HCT116 (cell line): ENCODE measurements around the gene EEF1AKMT2. TPM values are rescaled to one million over a fixed set of nuclear protein-coding genes. Genes with fewer than 3 reads are reported as not detected.
"Not testable (repeated sequence)": the region's sequence is repeated elsewhere in the genome, so short reads cannot be mapped to it uniquely, and the experiment has no call there.

Experiments
- ATAC-seq: fragments of 200-7000 bp; cut with Tn5 transposase; 2 replicates; pipeline ENCODE4 v1.9.1; 2020; ENCODE audit warnings: mild to moderate bottlenecking, moderate library complexity
- BruUV-seq: library from RNA; stranded (reverse); fragments of 400-500 nt; replicated peaks from 2 replicates; lab custom pipeline; 2021; lab: Mats Ljungman, UMichigan
- CTCF ChIA-PET: fragments of 300-600 bp; sonication (Branson Sonifier 250); formaldehyde crosslinking; loops from one replicate; lab custom pipeline; 2021; ENCODE audit warnings: antibody characterized with exemption; lab: Charles Lee
- POLR2A ChIA-PET: fragments of 300-600, 350-600 bp; sonication (Branson Sonifier 250); formaldehyde crosslinking; loops from one replicate; lab custom pipeline; 2021; ENCODE audit warnings: antibody characterized with exemption; lab: Charles Lee
- RAD21 ChIA-PET, 2 experiments: fragments of 300-600 bp; sonication (Branson Sonifier 250); formaldehyde crosslinking; loops; one replicate each; lab custom pipeline; 2023; ENCODE audit warnings: low total read pairs in 2 of 2; ENCODE audit not compliant: uncharacterized antibody in 2 of 2, unreplicated experiment in 2 of 2, low non-redundant PET in 1 of 2; lab: Charles Lee
- DNase-seq: peaks from one replicate; pipeline ENCODE4 v3.0.0-alpha.2; 2010; ENCODE audit warnings: low read depth, low spot score
- H2AFZ ChIP-seq: fragments of 200-600 bp; shearing (Covaris generic), sonication (generic); 2 replicates; pipeline ENCODE4 v1.6.1; 2017; ENCODE audit warnings: low read depth, mixed run types, mixed read lengths, antibody characterized with exemption, low read length; ENCODE audit not compliant: poor library complexity, severe bottlenecking
- H3K27ac ChIP-seq: 2 replicates; pipeline ENCODE4 v1.5.1; 2012; ENCODE audit warnings: low read depth, low read length
- H3K27me3 ChIP-seq: fragments of 200-600 bp; sonication (generic); 2 replicates; pipeline ENCODE4 v1.6.1; 2016; ENCODE audit warnings: mixed run types, low read length, mixed read lengths; ENCODE audit not compliant: insufficient read depth
- H3K36me3 ChIP-seq, 2 experiments: fragments of 200-500 bp in 1 of 2; fragments of 200-600 bp in 1 of 2; sonication (Bioruptor generic) in 1 of 2; sonication (generic) in 1 of 2; 2 replicates each; pipeline versions ENCODE4 v1.5.1 to v1.6.1; 2014 to 2016; ENCODE audit warnings: low read length in 2 of 2, inconsistent platforms in 1 of 2, mixed read lengths in 1 of 2, mixed run types in 1 of 2; ENCODE audit not compliant: insufficient read depth in 2 of 2, control insufficient read depth in 1 of 2
- H3K4me1 ChIP-seq, 2 experiments: fragments of 200-600 bp in 1 of 2; sonication (generic) in 1 of 2; 2 replicates each; pipeline versions ENCODE4 v1.5.1 to v1.6.1; 2012 to 2017; ENCODE audit warnings: low read length in 2 of 2, inconsistent platforms in 1 of 2, mild to moderate bottlenecking in 1 of 2, mixed read lengths in 1 of 2, mixed run types in 1 of 2, moderate library complexity in 1 of 2; ENCODE audit not compliant: insufficient read depth in 2 of 2, control insufficient read depth in 1 of 2
- H3K4me2 ChIP-seq: fragments of 200-600 bp; sonication (generic); 2 replicates; pipeline ENCODE4 v1.6.1; 2017; ENCODE audit warnings: mixed run types, low read length, mixed read lengths
- H3K4me3 ChIP-seq, 2 experiments: fragments of 200-600 bp in 1 of 2; sonication (generic) in 1 of 2; replicated peaks in 1 of 2; 2 replicates each; pipeline ENCODE4 v1.5.1; 2011 to 2016; ENCODE audit warnings: low read length in 2 of 2, control low read depth in 1 of 2, low read depth in 1 of 2, mild to moderate bottlenecking in 1 of 2, mixed read lengths in 1 of 2, mixed run types in 1 of 2
- H3K79me2 ChIP-seq: fragments of 200-600 bp; sonication (generic); 2 replicates; pipeline ENCODE4 v1.6.1; 2017; ENCODE audit warnings: mild to moderate bottlenecking, mixed run types, low read length, moderate library complexity, mixed read lengths; ENCODE audit not compliant: insufficient read depth
- H3K9ac ChIP-seq: fragments of 200-600 bp; sonication (generic); 2 replicates; pipeline ENCODE4 v1.6.1; 2016; ENCODE audit warnings: low read length, mixed read lengths
- H3K9me2 ChIP-seq: fragments of 200-600 bp; sonication (generic), shearing (Covaris generic); 2 replicates; pipeline ENCODE4 v1.6.1; 2017; ENCODE audit warnings: mixed run types, mild to moderate bottlenecking, moderate library complexity; ENCODE audit not compliant: insufficient read depth
- H3K9me3 ChIP-seq, 2 experiments: fragments of 200-500 bp in 1 of 2; fragments of 200-600 bp in 1 of 2; sonication (Bioruptor generic) in 1 of 2; sonication (generic) in 1 of 2; 2 replicates each; pipeline ENCODE4 v1.6.1; 2014 to 2017; ENCODE audit warnings: low read length in 2 of 2, mixed read lengths in 2 of 2, inconsistent platforms in 1 of 2, low read depth in 1 of 2, mild to moderate bottlenecking in 1 of 2, mixed run types in 1 of 2, moderate library complexity in 1 of 2; ENCODE audit not compliant: control insufficient read depth in 1 of 2, insufficient read depth in 1 of 2
- H4K20me1 ChIP-seq: fragments of 200-600 bp; sonication (generic), shearing (Covaris generic); 2 replicates; pipeline ENCODE4 v1.6.1; 2017; ENCODE audit warnings: mixed run types, mild to moderate bottlenecking, moderate library complexity; ENCODE audit not compliant: insufficient read depth
- EZH2 ChIP-seq: fragments of 200-600 bp; sonication (generic); IDR thresholded peaks from 2 replicates; pipeline ENCODE4 v1.6.1; 2017; ENCODE audit warnings: antibody characterized with exemption, mixed run types
- EZH2phosphoT487 ChIP-seq: fragments of 200-600 bp; IDR thresholded peaks from 2 replicates; pipeline ENCODE4 v1.6.1; 2018; ENCODE audit warnings: antibody characterized with exemption, borderline replicate concordance
- ZFX ChIP-seq: fragments of 450-650 bp; IDR thresholded peaks from 2 replicates; pipeline ENCODE4 v1.6.1; 2017
- intact Hi-C: fragments of 100-400 bp; cut with micrococcal nuclease; formaldehyde crosslinking; loops from 2 replicates; pipeline ENCODE4 v1.10.0; 2022
- total RNA-seq: library from RNA; stranded (reverse); gene quantifications from one replicate; pipeline ENCODE4 v1.2.1, GENCODE V29; 2021; ENCODE audit not compliant: unreplicated experiment

EEF1AKMT2 gene
- total RNA-seq, 1 experiment from 2014 or later = 39.6 TPM

- CTCF ChIA-PET = interaction anchor here (1.5 to 2.1 kb wide), 2 partner anchors 80 to 295 kb away, joined by 3 to 13 read pairs; no protein-coding TSS in a partner anchor
- Histone ChIP-seq H2AFZ (no peak overlapping the region), H3K9me3 (no peaks in the 10 kb centered on the region), H3K27ac (no peak overlapping the region), H3K27me3 (no peaks in the 10 kb centered on the region), H3K4me3 (no peak overlapping the region), H3K9ac (no peak overlapping the region), H3K4me2 (no peak overlapping the region), H3K9me2 (no peaks in the 10 kb centered on the region), H3K79me2 (no peaks in the 10 kb centered on the region), H3K36me3 (peaks cover 27 to 41% of the 10 kb centered on the region in 2 experiments), H3K4me1 (no peaks in the 10 kb centered on the region), H4K20me1 (no peaks in the 10 kb centered on the region; the same call in 1 of the 2 replicates)
- DNase-seq = no peak
- TF ChIP-seq ZFX = no peak
- no peak for TF ChIP-seq EZH2phosphoT487
- no peak for TF ChIP-seq EZH2
- POLR2A ChIA-PET = no interaction called here
- BruUV-seq = no TSS peak
- intact Hi-C loops = loop anchor here (5.0 kb wide), 1 partner anchor 193 kb away; no protein-coding TSS in a partner anchor
- RAD21 ChIA-PET = no interaction called here
- no peak for ATAC-seq
Measured at GRCh38 chr10:124825702-124826101, 34.0 kb upstream of the EEF1AKMT2 start.

- RAD21 ChIA-PET, H3K4me2 ChIP-seq, H3K9me3 ChIP-seq, H3K4me1 ChIP-seq, H2AFZ ChIP-seq, H3K4me3 ChIP-seq, H3K27me3 ChIP-seq, CTCF ChIA-PET, POLR2A ChIA-PET, H4K20me1 ChIP-seq, ATAC-seq, H3K79me2 ChIP-seq, BruUV-seq, H3K27ac ChIP-seq, H3K9me2 ChIP-seq, H3K9ac ChIP-seq, DNase-seq: not testable (repeated sequence)
- peaks cover 23 to 34% of the 10 kb centered on the region in 2 experiments for H3K36me3 ChIP-seq
- intact Hi-C loops = loop anchor here (5.0 kb wide), 1 partner anchor 193 kb away; no protein-coding TSS in a partner anchor
Measured at GRCh38 chr10:124824932-124825331, 33.2 kb upstream of the EEF1AKMT2 start.
